MM.1S (cell line): ENCODE data around the gene CCDC13.

Source experiments
- EZH2 ChIP-seq: fragments of 300-600 bp; sonication (generic); optimal IDR thresholded peaks from 2 replicates; pipeline ENCODE3; 2017; ENCODE audit warnings: low read depth, mild to moderate bottlenecking, antibody characterized with exemption, low read length, mixed read lengths
- EZH2phosphoT487 ChIP-seq: fragments of 300-600 bp; sonication (generic); IDR thresholded peaks from 2 replicates; pipeline ENCODE4 v1.6.1; 2018; ENCODE audit warnings: antibody characterized with exemption, low read length
- TF ChIP-seq, protein P1 (sequence below): fragments of 300-600 bp; sonication (generic); IDR thresholded peaks from 2 replicates; pipeline ENCODE4 v1.5.1; 2016; ENCODE audit warnings: antibody characterized with exemption, low read length, mixed read lengths

DNA sequence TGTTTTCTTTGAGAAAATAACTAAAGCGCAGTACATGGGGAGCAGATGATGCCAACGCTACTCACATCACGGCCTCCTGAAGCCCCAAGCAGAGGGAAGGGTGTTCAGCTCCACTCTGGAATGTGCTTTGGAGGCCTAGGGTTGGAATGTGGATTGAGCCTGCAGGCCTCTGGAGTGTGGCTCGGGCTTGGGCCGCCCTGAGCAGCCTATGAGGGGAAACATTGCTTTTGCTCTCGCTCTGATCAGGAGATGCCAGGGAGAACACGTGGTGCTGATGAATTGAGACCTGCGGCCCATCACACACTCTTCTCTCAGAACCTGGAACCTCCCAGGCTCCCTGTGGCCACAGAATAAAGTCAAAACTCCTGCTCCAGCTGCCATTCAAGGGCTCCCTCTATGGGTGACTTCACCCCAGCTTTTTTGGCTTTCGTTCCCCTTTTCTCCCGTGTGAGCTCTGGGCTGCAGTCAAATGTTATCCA lies 23.3 kb downstream of the CCDC13 start:
- TF ChIP-seq, protein P1, sequence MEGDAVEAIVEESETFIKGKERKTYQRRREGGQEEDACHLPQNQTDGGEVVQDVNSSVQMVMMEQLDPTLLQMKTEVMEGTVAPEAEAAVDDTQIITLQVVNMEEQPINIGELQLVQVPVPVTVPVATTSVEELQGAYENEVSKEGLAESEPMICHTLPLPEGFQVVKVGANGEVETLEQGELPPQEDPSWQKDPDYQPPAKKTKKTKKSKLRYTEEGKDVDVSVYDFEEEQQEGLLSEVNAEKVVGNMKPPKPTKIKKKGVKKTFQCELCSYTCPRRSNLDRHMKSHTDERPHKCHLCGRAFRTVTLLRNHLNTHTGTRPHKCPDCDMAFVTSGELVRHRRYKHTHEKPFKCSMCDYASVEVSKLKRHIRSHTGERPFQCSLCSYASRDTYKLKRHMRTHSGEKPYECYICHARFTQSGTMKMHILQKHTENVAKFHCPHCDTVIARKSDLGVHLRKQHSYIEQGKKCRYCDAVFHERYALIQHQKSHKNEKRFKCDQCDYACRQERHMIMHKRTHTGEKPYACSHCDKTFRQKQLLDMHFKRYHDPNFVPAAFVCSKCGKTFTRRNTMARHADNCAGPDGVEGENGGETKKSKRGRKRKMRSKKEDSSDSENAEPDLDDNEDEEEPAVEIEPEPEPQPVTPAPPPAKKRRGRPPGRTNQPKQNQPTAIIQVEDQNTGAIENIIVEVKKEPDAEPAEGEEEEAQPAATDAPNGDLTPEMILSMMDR, result peak; percentile 52
- TF ChIP-seq EZH2phosphoT487 (no peak), EZH2 (no peak)
